GM19043 (cell line): ENCODE measurements around the gene IBTK.
"Not testable (repeated sequence)": the region's sequence is repeated elsewhere in the genome, so short reads cannot be mapped to it uniquely, and the experiment has no call there.

Experiments used
- ATAC-seq: cut with Tn5 transposase; IDR thresholded peaks from one replicate; pipeline ENCODE4 v1.9.1; 2021; ENCODE audit warnings: low read depth; ENCODE audit not compliant: unreplicated experiment

IBTK gene

GRCh38 chr6:82247505-82248272, at the start of gene IBTK:
Gene IBTK (minus strand): TSS chr6:82247744. CDS start chr6:82240486, 7,258 bp downstream.
- peak; percentile 80 for ATAC-seq

- no peak for ATAC-seq
These were observed 36.3 kb upstream of the IBTK start for GRCh38 chr6:82283771-82284410.

GRCh38 chr6:82281550-82281949, 34.0 kb upstream of the IBTK start:
- ATAC-seq: not testable (repeated sequence)

GRCh38 chr6:82277686-82278085, 30.1 kb upstream of the IBTK start:
- ATAC-seq: no peak

- ATAC-seq: no peak
These were observed 28.1 kb upstream of the IBTK start for GRCh38 chr6:82275686-82276085.

- no peak for ATAC-seq
These were observed 25.8 kb upstream of the IBTK start for GRCh38 chr6:82273295-82273694.

GRCh38 chr6:82270881-82271635, 23.5 kb upstream of the IBTK start:
- ATAC-seq: no peak

GRCh38 chr6:82268301-82268846, 20.8 kb upstream of the IBTK start:
- no peak for ATAC-seq

GRCh38 chr6:82264824-82265223, 17.3 kb upstream of the IBTK start:
- no peak for ATAC-seq

- no peak for ATAC-seq
These were observed 16.8 kb upstream of the IBTK start for GRCh38 chr6:82264321-82264720.

GRCh38 chr6:82263916-82264315, 16.4 kb upstream of the IBTK start:
- no peak for ATAC-seq

GRCh38 chr6:82260997-82261732, 13.6 kb upstream of the IBTK start:
- ATAC-seq: no peak

GRCh38 chr6:82259389-82259788, 11.8 kb upstream of the IBTK start:
- ATAC-seq: no peak

GRCh38 chr6:82257088-82257774, 9.7 kb upstream of the IBTK start:
- no peak for ATAC-seq

- ATAC-seq: not testable (repeated sequence)
These were observed 7.2 kb upstream of the IBTK start for GRCh38 chr6:82254722-82255121.

GRCh38 chr6:82251942-82252341, 4.4 kb upstream of the IBTK start:
- no peak for ATAC-seq

- no peak for ATAC-seq
These were observed 2.1 kb upstream of the IBTK start for GRCh38 chr6:82249381-82250253.

- peak; percentile 39 for ATAC-seq
These were observed 760 bp upstream of the IBTK start for GRCh38 chr6:82248273-82248735.
